ENCODE measurements around the gene COPS3.

DNA sequence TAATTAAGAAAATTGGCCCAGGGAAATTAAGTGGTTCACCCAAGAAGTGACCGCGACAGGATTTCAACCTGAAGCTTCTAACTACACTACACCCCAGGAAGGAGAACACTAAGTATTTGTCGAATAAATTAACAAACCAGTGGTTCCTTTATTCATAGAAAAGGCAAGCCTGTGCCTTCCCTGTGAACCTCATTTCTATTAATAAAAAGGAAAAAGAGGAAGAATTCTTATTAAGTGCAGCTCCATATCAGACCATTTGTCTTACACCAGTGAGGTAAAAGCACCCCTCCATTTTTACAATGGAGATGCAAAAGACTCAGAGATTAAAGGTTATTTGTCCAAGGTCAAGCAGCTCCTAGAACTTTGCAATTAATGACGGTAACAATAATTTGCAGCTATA is 1.7 kb downstream of the COPS3 start:
- TF ChIP-seq CTCF (IDR thresholded peaks at IDR 0.05): no peak
- no peak for TF ChIP-seq POLR2A (IDR thresholded peaks at IDR 0.05)

All from upper lobe of left lung (tissue), 4 donors.